Neutrophil (primary cell): Measurements from ENCODE around the gene P2RY11.
A peak's percentile ranks its signal among the peaks of the same experiment; 100 is the strongest.

Experiments
- H3K27ac ChIP-seq: fragments of 200-600 bp; sonication (generic); 2 replicates; pipeline ENCODE4 v1.5.1; 2016; ENCODE audit warnings: mild to moderate bottlenecking, moderate library complexity
- H3K27me3 ChIP-seq: fragments of 200-600 bp; sonication (generic); 2 replicates; pipeline ENCODE4 v1.6.0; 2016; ENCODE audit warnings: mild to moderate bottlenecking
- H3K36me3 ChIP-seq: fragments of 200-600 bp; sonication (generic); 2 replicates; pipeline ENCODE4 v1.5.1; 2017
- H3K4me1 ChIP-seq, 2 experiments: fragments of 200-600 bp in 1 of 2; sonication (generic) in 1 of 2; 1 replicate in 1 of 2; 2 replicates in 1 of 2; pipeline versions ENCODE4 v1.5.1 to v1.6.1; 2013 to 2016; ENCODE audit warnings: low read depth in 1 of 2, low read length in 1 of 2, mild to moderate bottlenecking in 1 of 2, moderate library complexity in 1 of 2; ENCODE audit not compliant: control insufficient read depth in 1 of 2, insufficient read depth in 1 of 2
- H3K4me3 ChIP-seq, 2 experiments: fragments of 200-600 bp in 1 of 2; sonication (generic) in 1 of 2; 1 replicate in 1 of 2; 2 replicates in 1 of 2; pipeline ENCODE4 v1.5.1; 2013 to 2016; ENCODE audit warnings: low read depth in 1 of 2, low read length in 1 of 2, mild to moderate bottlenecking in 1 of 2, moderate library complexity in 1 of 2
- H3K9me3 ChIP-seq: fragments of 200-600 bp; sonication (generic); 2 replicates; pipeline ENCODE4 v1.5.1; 2016
- TF ChIP-seq, protein P1 (sequence below): fragments of 200-600 bp; sonication (generic); IDR thresholded peaks from 2 replicates; pipeline ENCODE4 v1.5.1; 2016; ENCODE audit warnings: antibody characterized with exemption

The P2RY11 gene

GRCh38 chr19:10095948-10096614 lies 15.4 kb upstream of the P2RY11 start:
- TF ChIP-seq, protein P1, sequence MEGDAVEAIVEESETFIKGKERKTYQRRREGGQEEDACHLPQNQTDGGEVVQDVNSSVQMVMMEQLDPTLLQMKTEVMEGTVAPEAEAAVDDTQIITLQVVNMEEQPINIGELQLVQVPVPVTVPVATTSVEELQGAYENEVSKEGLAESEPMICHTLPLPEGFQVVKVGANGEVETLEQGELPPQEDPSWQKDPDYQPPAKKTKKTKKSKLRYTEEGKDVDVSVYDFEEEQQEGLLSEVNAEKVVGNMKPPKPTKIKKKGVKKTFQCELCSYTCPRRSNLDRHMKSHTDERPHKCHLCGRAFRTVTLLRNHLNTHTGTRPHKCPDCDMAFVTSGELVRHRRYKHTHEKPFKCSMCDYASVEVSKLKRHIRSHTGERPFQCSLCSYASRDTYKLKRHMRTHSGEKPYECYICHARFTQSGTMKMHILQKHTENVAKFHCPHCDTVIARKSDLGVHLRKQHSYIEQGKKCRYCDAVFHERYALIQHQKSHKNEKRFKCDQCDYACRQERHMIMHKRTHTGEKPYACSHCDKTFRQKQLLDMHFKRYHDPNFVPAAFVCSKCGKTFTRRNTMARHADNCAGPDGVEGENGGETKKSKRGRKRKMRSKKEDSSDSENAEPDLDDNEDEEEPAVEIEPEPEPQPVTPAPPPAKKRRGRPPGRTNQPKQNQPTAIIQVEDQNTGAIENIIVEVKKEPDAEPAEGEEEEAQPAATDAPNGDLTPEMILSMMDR, result peak; percentile 19
- Histone ChIP-seq H3K9me3 (no peaks in the 10 kb centered on the region), H3K27me3 (no peaks in the 10 kb centered on the region), H3K36me3 (peaks cover 26% of the 10 kb centered on the region), H3K27ac (peak overlapping the region; percentile 65), H3K4me1 (peaks cover 13 to 15% of the 10 kb centered on the region in 2 experiments), H3K4me3 (peak overlapping the region; percentile 66 to 69)

DNA sequence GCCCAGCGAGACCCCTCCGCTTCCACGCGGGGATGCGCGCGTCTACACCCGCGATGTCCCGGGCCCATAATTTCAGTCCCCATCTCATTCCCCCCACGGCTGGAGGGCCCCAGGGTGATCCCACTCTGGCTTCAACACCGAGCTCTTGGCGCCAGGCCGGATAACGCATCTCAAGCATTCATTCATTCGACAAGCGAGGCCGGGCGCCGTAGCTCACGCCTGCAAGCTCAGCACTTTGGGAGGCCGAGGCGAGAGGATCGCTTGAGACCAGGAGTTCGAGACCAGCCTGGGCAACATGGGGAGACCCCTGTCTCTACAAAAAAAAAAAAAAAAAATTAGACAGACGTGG lies 14.9 kb upstream of the P2RY11 start:
- Histone ChIP-seq H3K4me3 (peak overlapping the region; percentile 66 to 69), H3K9me3 (no peaks in the 10 kb centered on the region), H3K4me1 (peaks cover 15 to 17% of the 10 kb centered on the region in 2 experiments), H3K36me3 (peaks cover 21% of the 10 kb centered on the region), H3K27me3 (no peaks in the 10 kb centered on the region), H3K27ac (peak overlapping the region; percentile 65)
- TF ChIP-seq, protein P1, result no peak

- TF ChIP-seq, protein P1, result no peak
- Histone ChIP-seq H3K27me3 (no peaks in the 10 kb centered on the region), H3K9me3 (no peaks in the 10 kb centered on the region), H3K4me3 (no peak overlapping the region), H3K4me1 (peaks cover 23 to 30% of the 10 kb centered on the region in 2 experiments), H3K36me3 (no peaks in the 10 kb centered on the region), H3K27ac (no peak overlapping the region)
These were observed 11.2 kb upstream of the P2RY11 start for GRCh38 chr19:10100163-10100785.

GRCh38 chr19:10102787-10103236 lies 8.7 kb upstream of the P2RY11 start:
- H3K4me3 ChIP-seq, result no peak overlapping the region
- H3K4me1 ChIP-seq, result peaks cover 25 to 34% of the 10 kb centered on the region in 2 experiments
- peak overlapping the region; percentile 26 for H3K27ac ChIP-seq
- no peaks in the 10 kb centered on the region for H3K27me3 ChIP-seq
- no peaks in the 10 kb centered on the region for H3K36me3 ChIP-seq
- H3K9me3 ChIP-seq, result no peaks in the 10 kb centered on the region
- TF ChIP-seq, protein P1, result no peak

GRCh38 chr19:10104130-10104513 lies 7.4 kb upstream of the P2RY11 start:
- H3K4me1 ChIP-seq, result peaks cover 25 to 34% of the 10 kb centered on the region in 2 experiments
- no peak overlapping the region for H3K27ac ChIP-seq

More at GRCh38 chr19:10104130-10104513, 7.4 kb upstream of the P2RY11 start:
- no peaks in the 10 kb centered on the region for H3K36me3 ChIP-seq
- no peaks in the 10 kb centered on the region for H3K27me3 ChIP-seq
- TF ChIP-seq, protein P1, result no peak
- no peak overlapping the region for H3K4me3 ChIP-seq
- H3K9me3 ChIP-seq, result no peaks in the 10 kb centered on the region
